PC-3 (cell line): ENCODE data around the gene PLA2G3. TPM values are rescaled to one million over a fixed set of nuclear protein-coding genes. Genes with fewer than 3 reads are reported as not detected.

Experiments used
- ATAC-seq: fragments of 200-7000 bp; cut with Tn5 transposase; 2 replicates; pipeline ENCODE4 v1.9.1; 2020; ENCODE audit warnings: mild to moderate bottlenecking, moderate library complexity
- BruUV-seq: library from RNA; stranded (reverse); fragments of 400-500 nt; replicated peaks from 2 replicates; lab custom pipeline; 2021; lab: Mats Ljungman, UMichigan
- CTCF ChIA-PET: fragments of 300-600 bp; sonication (Branson Sonifier 250); formaldehyde crosslinking; loops from one replicate; lab custom pipeline; 2022; ENCODE audit warnings: antibody characterized with exemption; lab: Charles Lee
- POLR2A ChIA-PET: fragments of 300-600 bp; sonication (Branson Sonifier 250); formaldehyde crosslinking; loops from one replicate; lab custom pipeline; 2022; ENCODE audit warnings: antibody characterized with exemption; ENCODE audit not compliant: unreplicated experiment; lab: Charles Lee
- DNase-seq: peaks from one replicate; pipeline ENCODE4 v3.0.0-alpha.2; 2015
- H2AFZ ChIP-seq: fragments of 300-600 bp; sonication (generic); 2 replicates; pipeline ENCODE4 v1.6.0; 2016; ENCODE audit warnings: antibody characterized with exemption, low read length
- H3F3A ChIP-seq: fragments of 300-600 bp; sonication (generic); one replicate; pipeline ENCODE4 v1.6.0; 2017; ENCODE audit warnings: antibody characterized with exemption, low read length, control low read depth, mild to moderate bottlenecking; ENCODE audit not compliant: unreplicated experiment
- H3K27ac ChIP-seq: fragments of 300-600 bp; sonication (generic); 2 replicates; pipeline ENCODE4 v1.5.1; 2016; ENCODE audit warnings: mild to moderate bottlenecking, low read length
- H3K27me3 ChIP-seq: fragments of 300-600 bp; sonication (generic); 2 replicates; pipeline ENCODE4 v1.6.1; 2016; ENCODE audit warnings: low read length, mixed read lengths
- H3K36me3 ChIP-seq: fragments of 300-600 bp; sonication (generic); 2 replicates; pipeline ENCODE4 v1.6.1; 2016; ENCODE audit warnings: low read depth, mixed run types, low read length, mixed read lengths
- H3K4me1 ChIP-seq: fragments of 300-600 bp; sonication (generic); 2 replicates; pipeline ENCODE4 v1.5.1; 2016; ENCODE audit warnings: low read length; ENCODE audit not compliant: insufficient read depth
- H3K4me2 ChIP-seq: fragments of 300-600 bp; sonication (generic); 2 replicates; pipeline ENCODE4 v1.6.0; 2016; ENCODE audit warnings: low read length
- H3K4me3 ChIP-seq: fragments of 300-600 bp; sonication (generic); 2 replicates; pipeline ENCODE4 v1.5.1; 2016; ENCODE audit warnings: mild to moderate bottlenecking, low read length, mixed read lengths
- H3K79me2 ChIP-seq: fragments of 300-600 bp; sonication (generic); 2 replicates; pipeline ENCODE4 v1.6.1; 2017; ENCODE audit warnings: low read length, mixed read lengths
- H3K9ac ChIP-seq: fragments of 300-600 bp; sonication (generic); 2 replicates; pipeline ENCODE4 v1.6.0; 2016; ENCODE audit warnings: mild to moderate bottlenecking, low read length
- H3K9me2 ChIP-seq: fragments of 300-600 bp; sonication (generic); replicated peaks from 2 replicates; pipeline ENCODE4 v1.6.1; 2016; ENCODE audit warnings: mixed run types, low read length, mixed read lengths
- H3K9me3 ChIP-seq: fragments of 300-600 bp; sonication (generic); 2 replicates; pipeline ENCODE4 v1.6.1; 2016; ENCODE audit warnings: low read length, mixed read lengths
- H4K20me1 ChIP-seq: fragments of 300-600 bp; sonication (generic); 2 replicates; pipeline ENCODE4 v1.6.1; 2016; ENCODE audit warnings: low read length, mixed read lengths
- EZH2 ChIP-seq: fragments of 300-600 bp; sonication (generic); IDR thresholded peaks from one replicate; pipeline ENCODE4 v1.6.1; 2017; ENCODE audit warnings: antibody characterized with exemption, mild to moderate bottlenecking, low read length; ENCODE audit not compliant: unreplicated experiment
- EZH2phosphoT487 ChIP-seq: fragments of 300-600 bp; sonication (generic); IDR thresholded peaks from 2 replicates; pipeline ENCODE4 v1.6.1; 2018; ENCODE audit warnings: mild to moderate bottlenecking, antibody characterized with exemption, low read length, borderline replicate concordance
- intact Hi-C: fragments of 100-400 bp; cut with micrococcal nuclease; formaldehyde crosslinking; loops from 2 replicates; pipeline ENCODE4 v1.9.0; 2023
- total RNA-seq: library from RNA; depleted of rRNA; stranded (reverse); fragments of >200 nt; gene quantifications from 2 replicates; pipeline ENCODE4 v1.2.3, GENCODE V29; 2014
- TF ChIP-seq, protein P1 (sequence below): fragments of 300-600 bp; sonication (generic); conservative IDR thresholded peaks from 2 replicates; pipeline ENCODE4 v1.5.1; 2017; ENCODE audit warnings: antibody characterized with exemption, low read depth, mild to moderate bottlenecking, low read length

Gene PLA2G3
- total RNA-seq, 1 experiment from 2014 or later, result not detected

DNA sequence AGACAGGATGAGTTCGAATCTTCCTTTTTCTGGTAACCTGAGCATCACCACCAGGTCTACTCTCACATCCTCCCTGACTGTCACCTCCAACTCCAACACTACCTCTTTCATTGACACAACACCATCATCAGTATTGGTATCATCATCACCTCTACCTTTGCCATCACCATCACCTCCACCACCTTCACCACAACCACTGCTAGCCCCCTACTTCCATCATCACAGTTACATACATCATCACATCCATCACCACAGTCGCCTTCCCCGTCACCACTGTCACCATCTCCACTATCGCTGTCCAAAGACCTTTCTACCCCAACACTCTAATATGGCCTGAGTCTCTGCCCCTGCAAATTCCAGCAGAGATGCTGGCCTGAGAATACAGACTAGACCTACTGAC lies 18.9 kb downstream of the PLA2G3 start:
- Histone ChIP-seq H3K9me3 (no peaks in the 10 kb centered on the region), H3K4me3 (no peak overlapping the region), H3K4me1 (0 out of 2 replicates have a peak, but pooled peaks cover 4% of the 10 kb centered on the region), H3K36me3 (no peaks in the 10 kb centered on the region), H3K27me3 (no peaks in the 10 kb centered on the region), H2AFZ (no peak overlapping the region), H3K4me2 (no peak overlapping the region), H3K27ac (no peak overlapping the region), H3K9ac (no peak overlapping the region), H3K9me2 (no peaks in the 10 kb centered on the region), H3F3A (no peaks in the 10 kb centered on the region), H3K79me2 (no peaks in the 10 kb centered on the region), H4K20me1 (no peaks in the 10 kb centered on the region)
- DNase-seq (no peak), ATAC-seq (no peak)
- no TSS peak for BruUV-seq
- POLR2A ChIA-PET, result no interaction called here
- TF ChIP-seq EZH2phosphoT487 (no peak), EZH2 (no peak)
- TF ChIP-seq, protein P1, sequence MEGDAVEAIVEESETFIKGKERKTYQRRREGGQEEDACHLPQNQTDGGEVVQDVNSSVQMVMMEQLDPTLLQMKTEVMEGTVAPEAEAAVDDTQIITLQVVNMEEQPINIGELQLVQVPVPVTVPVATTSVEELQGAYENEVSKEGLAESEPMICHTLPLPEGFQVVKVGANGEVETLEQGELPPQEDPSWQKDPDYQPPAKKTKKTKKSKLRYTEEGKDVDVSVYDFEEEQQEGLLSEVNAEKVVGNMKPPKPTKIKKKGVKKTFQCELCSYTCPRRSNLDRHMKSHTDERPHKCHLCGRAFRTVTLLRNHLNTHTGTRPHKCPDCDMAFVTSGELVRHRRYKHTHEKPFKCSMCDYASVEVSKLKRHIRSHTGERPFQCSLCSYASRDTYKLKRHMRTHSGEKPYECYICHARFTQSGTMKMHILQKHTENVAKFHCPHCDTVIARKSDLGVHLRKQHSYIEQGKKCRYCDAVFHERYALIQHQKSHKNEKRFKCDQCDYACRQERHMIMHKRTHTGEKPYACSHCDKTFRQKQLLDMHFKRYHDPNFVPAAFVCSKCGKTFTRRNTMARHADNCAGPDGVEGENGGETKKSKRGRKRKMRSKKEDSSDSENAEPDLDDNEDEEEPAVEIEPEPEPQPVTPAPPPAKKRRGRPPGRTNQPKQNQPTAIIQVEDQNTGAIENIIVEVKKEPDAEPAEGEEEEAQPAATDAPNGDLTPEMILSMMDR, result no peak
- intact Hi-C loops, result no loop called here
- CTCF ChIA-PET, result no interaction called here

DNA sequence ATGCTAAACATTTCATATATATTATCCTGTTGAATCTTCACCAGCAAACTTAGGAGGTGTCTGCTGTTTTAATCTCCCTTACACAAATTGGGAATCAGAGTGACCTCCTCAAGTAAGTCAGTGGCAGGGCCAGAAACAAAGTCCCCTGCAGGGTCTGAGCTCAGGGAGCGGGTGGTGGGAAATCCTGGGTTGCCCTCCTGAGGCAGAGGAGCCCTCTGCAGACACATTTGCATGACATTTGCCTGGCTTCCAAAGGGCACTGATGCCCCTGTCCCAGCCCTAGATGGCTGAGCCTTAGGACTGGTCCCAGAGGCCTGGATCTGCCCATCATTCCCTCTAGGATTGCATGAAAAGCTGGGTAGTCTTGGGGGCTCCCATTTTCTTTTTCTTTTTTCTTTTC lies 19.7 kb downstream of the PLA2G3 start:
- no peak for ATAC-seq
- Histone ChIP-seq H3K4me3 (no peak overlapping the region), H2AFZ (no peak overlapping the region), H3K4me2 (no peak overlapping the region), H3F3A (no peaks in the 10 kb centered on the region), H3K9me3 (no peaks in the 10 kb centered on the region), H4K20me1 (no peaks in the 10 kb centered on the region), H3K9me2 (no peaks in the 10 kb centered on the region), H3K79me2 (no peaks in the 10 kb centered on the region), H3K9ac (no peak overlapping the region), H3K36me3 (no peaks in the 10 kb centered on the region), H3K27ac (no peak overlapping the region), H3K4me1 (0 out of 2 replicates have a peak, but pooled peaks cover 4% of the 10 kb centered on the region), H3K27me3 (no peaks in the 10 kb centered on the region)
- intact Hi-C loops, result no loop called here
- TF ChIP-seq, protein P1, result no peak
- TF ChIP-seq EZH2phosphoT487, result no peak
- no peak for TF ChIP-seq EZH2
- CTCF ChIA-PET, result interaction anchor here (0.6 kb wide), 1 partner anchor 29 kb away, joined by 3 read pairs; no protein-coding TSS in a partner anchor
- no peak for DNase-seq
- POLR2A ChIA-PET, result no interaction called here
- no TSS peak for BruUV-seq

DNA sequence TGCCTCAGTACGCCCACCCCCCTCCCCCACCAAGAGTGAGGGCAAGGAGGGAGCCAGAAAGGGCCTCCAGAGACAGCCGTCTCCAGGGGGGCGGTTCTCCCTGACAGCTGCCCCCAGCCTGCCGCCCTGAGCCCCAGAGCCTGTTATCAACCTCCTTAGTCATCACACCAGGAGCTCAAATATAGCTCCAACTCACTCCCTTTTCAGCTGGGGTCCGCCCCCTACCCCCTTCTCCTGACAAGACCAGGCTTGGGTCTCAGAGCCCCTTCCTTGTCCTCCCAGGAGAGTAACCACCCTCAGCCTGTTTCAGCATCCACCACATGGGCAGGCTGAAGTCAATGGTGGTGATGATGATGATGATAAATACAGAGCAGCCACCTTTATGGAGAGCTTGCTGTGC lies 20.1 kb downstream of the PLA2G3 start:
- Histone ChIP-seq H4K20me1 (no peaks in the 10 kb centered on the region), H3K9me3 (no peaks in the 10 kb centered on the region), H3K4me3 (no peak overlapping the region), H3F3A (no peaks in the 10 kb centered on the region), H3K27ac (no peak overlapping the region), H3K9me2 (no peaks in the 10 kb centered on the region), H3K27me3 (no peaks in the 10 kb centered on the region), H3K36me3 (no peaks in the 10 kb centered on the region), H3K79me2 (no peaks in the 10 kb centered on the region), H3K9ac (no peak overlapping the region), H3K4me1 (0 out of 2 replicates have a peak, but pooled peaks cover 4% of the 10 kb centered on the region), H3K4me2 (no peak overlapping the region), H2AFZ (no peak overlapping the region)
- POLR2A ChIA-PET, result no interaction called here
- BruUV-seq, result no TSS peak
- TF ChIP-seq EZH2, result no peak
- TF ChIP-seq, protein P1, result no peak
- no peak for TF ChIP-seq EZH2phosphoT487
- DNase-seq (no peak), ATAC-seq (no peak)
- CTCF ChIA-PET, result interaction anchor here (0.6 kb wide), 1 partner anchor 30 kb away, joined by 3 read pairs; no protein-coding TSS in a partner anchor
- intact Hi-C loops, result no loop called here
